GM23338 (cell line): ENCODE measurements around the gene GLYATL3. TPM values are rescaled to one million over a fixed set of nuclear protein-coding genes. Genes with fewer than 3 reads are reported as not detected.

Experiments
- ATAC-seq: fragments of 200-7000 bp; cut with Tn5 transposase; 3 replicates; pipeline ENCODE4 v1.9.1; 2020
- DNase-seq: peaks from one replicate; pipeline ENCODE4 v3.0.0-alpha.2; 2015; ENCODE audit warnings: low spot score
- H2AFZ ChIP-seq: fragments of 200-600 bp; sonication (generic); 2 replicates; pipeline ENCODE4 v1.8.0; 2016; ENCODE audit warnings: antibody characterized with exemption, mild to moderate bottlenecking, moderate library complexity
- H3F3A ChIP-seq: fragments of 200-600 bp; sonication (generic); replicated peaks from 2 replicates; pipeline ENCODE4 v1.8.0; 2017; ENCODE audit warnings: antibody characterized with exemption, mixed run types, low read depth
- H3K27ac ChIP-seq: fragments of 200-600 bp; sonication (generic); 2 replicates; pipeline ENCODE4 v1.6.1; 2016; ENCODE audit warnings: low read depth
- H3K27me3 ChIP-seq: fragments of 200-600 bp; sonication (generic); 2 replicates; pipeline ENCODE4 v1.8.0; 2016; ENCODE audit warnings: mild to moderate bottlenecking, mixed run types, moderate library complexity; ENCODE audit not compliant: insufficient read depth
- H3K36me3 ChIP-seq: fragments of 200-600 bp; sonication (generic); 2 replicates; pipeline ENCODE4 v1.8.0; 2016; ENCODE audit warnings: mild to moderate bottlenecking; ENCODE audit not compliant: insufficient read depth
- H3K4me1 ChIP-seq: fragments of 200-600 bp; sonication (generic); 2 replicates; pipeline ENCODE4 v1.8.0; 2016; ENCODE audit warnings: mild to moderate bottlenecking, moderate library complexity; ENCODE audit not compliant: insufficient read depth
- H3K4me2 ChIP-seq: fragments of 200-600 bp; sonication (generic); 2 replicates; pipeline ENCODE4 v1.7.1; 2017; ENCODE audit warnings: mixed run types
- H3K4me3 ChIP-seq: fragments of 200-600 bp; sonication (generic); 2 replicates; pipeline ENCODE4 v1.6.1; 2016; ENCODE audit warnings: mixed run types
- H3K79me2 ChIP-seq: fragments of 200-600 bp; sonication (generic); replicated peaks from 2 replicates; pipeline ENCODE4 v1.8.0; 2017; ENCODE audit warnings: mild to moderate bottlenecking; ENCODE audit not compliant: insufficient read depth
- H3K9me2 ChIP-seq: fragments of 200-600 bp; sonication (generic); 2 replicates; pipeline ENCODE4 v1.8.0; 2017; ENCODE audit not compliant: insufficient read depth
- H4K20me1 ChIP-seq: fragments of 200-600 bp; sonication (generic); replicated peaks from 2 replicates; pipeline ENCODE4 v1.8.0; 2017; ENCODE audit warnings: mild to moderate bottlenecking; ENCODE audit not compliant: insufficient read depth
- H3K27ac Mint-ChIP-seq: 2 replicates; pipeline ENCODE4 v1.8.0; 2020; ENCODE audit warnings: inconsistent platforms, mild to moderate bottlenecking, moderate library complexity, mixed read lengths
- H3K27me3 Mint-ChIP-seq: 3 replicates; pipeline ENCODE4 v1.8.0; 2022; ENCODE audit warnings: low read depth, mild to moderate bottlenecking, moderate library complexity, mixed read lengths, inconsistent platforms; ENCODE audit not compliant: insufficient read depth, poor library complexity
- H3K36me3 Mint-ChIP-seq: 3 replicates; pipeline ENCODE4 v1.8.0; 2021; ENCODE audit warnings: low read depth, mild to moderate bottlenecking, inconsistent platforms, moderate library complexity, mixed read lengths
- H3K4me1 Mint-ChIP-seq: 3 replicates; pipeline ENCODE4 v1.8.0; 2020; ENCODE audit warnings: mild to moderate bottlenecking, inconsistent platforms, mixed read lengths
- H3K4me3 Mint-ChIP-seq: 3 replicates; pipeline ENCODE4 v1.8.0; 2021; ENCODE audit warnings: moderate library complexity, mild to moderate bottlenecking, inconsistent platforms, mixed read lengths
- H3K9me3 Mint-ChIP-seq: 3 replicates; pipeline ENCODE4 v1.8.0; 2020; ENCODE audit warnings: moderate library complexity, mild to moderate bottlenecking, inconsistent platforms, mixed read lengths
- CREB1 ChIP-seq: fragments of 250-450 bp; sonication (Bioruptor Pico); IDR thresholded peaks from 2 replicates; pipeline ENCODE4 v1.5.0; 2020; ENCODE audit warnings: low read depth, mild to moderate bottlenecking, moderate library complexity
- NANOG ChIP-seq: IDR thresholded peaks from 2 replicates; pipeline ENCODE4 v1.6.1; 2016; ENCODE audit warnings: antibody characterized with exemption, borderline replicate concordance
- POLR2AphosphoS5 ChIP-seq: IDR thresholded peaks from 2 replicates; pipeline ENCODE4 v1.6.1; 2016; ENCODE audit warnings: antibody characterized with exemption, low read depth
- STAT1 ChIP-seq: IDR thresholded peaks from one replicate; pipeline ENCODE4 v1.6.1; 2016; ENCODE audit warnings: antibody characterized with exemption; ENCODE audit not compliant: unreplicated experiment
- ZNF114 ChIP-seq: fragments of 250-450 bp; sonication (Bioruptor Pico); IDR thresholded peaks from 2 replicates; pipeline ENCODE4 v1.5.0; 2020; ENCODE audit warnings: mild to moderate bottlenecking, moderate library complexity
- ZNF331 ChIP-seq: fragments of 250-450 bp; sonication (Bioruptor Pico); IDR thresholded peaks from 2 replicates; pipeline ENCODE4 v1.5.0; 2020; ENCODE audit warnings: low read depth, mild to moderate bottlenecking, moderate library complexity
- polyA plus RNA-seq: library from polyadenylated mRNA; unstranded; fragments of >200 nt; fragmentation: Nextera tagmentation; extraction: Ambion mirVana; gene quantifications from 2 replicates; pipeline ENCODE4 v1.2.1, GENCODE V29; 2016
- total RNA-seq: library from RNA; depleted of rRNA; stranded (reverse); fragments of >200 nt; shearing (Covaris generic); gene quantifications from 2 replicates; pipeline ENCODE4 v1.2.3, GENCODE V29; 2014
- TF ChIP-seq, protein P1 (sequence below): IDR thresholded peaks from 2 replicates; pipeline ENCODE4 v1.6.1; 2016; ENCODE audit warnings: antibody characterized with exemption
- TF ChIP-seq, protein P2 (sequence below): fragments of 250-450 bp; sonication (Bioruptor Pico); IDR thresholded peaks from 2 replicates; pipeline ENCODE4 v1.5.0; 2020; ENCODE audit warnings: mild to moderate bottlenecking, moderate library complexity
- TF ChIP-seq, protein P3 (sequence below): IDR thresholded peaks from one replicate; pipeline ENCODE4 v1.6.1; 2018; ENCODE audit warnings: antibody characterized with exemption; ENCODE audit not compliant: unreplicated experiment

The GLYATL3 gene
- total and polyA plus RNA-seq, 2 experiments from 2014 or later = not detected

DNA sequence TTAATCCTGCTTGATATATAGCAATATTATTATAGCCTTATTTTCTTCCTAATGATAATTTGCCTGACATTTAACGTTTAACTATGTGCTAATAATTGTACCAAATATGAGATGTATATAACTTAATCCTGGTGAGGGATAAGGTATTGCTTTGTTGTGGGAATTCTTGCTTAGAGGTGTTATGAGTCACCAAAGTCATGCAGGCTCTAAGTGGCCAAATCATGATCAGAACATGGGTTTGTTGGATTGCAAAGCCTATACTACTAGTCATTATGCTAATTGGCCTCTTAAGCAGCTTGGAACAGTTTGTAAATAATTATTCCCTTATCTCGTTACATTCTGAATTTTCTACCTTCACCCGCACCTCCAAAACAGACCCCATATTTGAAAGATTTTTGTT is 28.8 kb downstream of the GLYATL3 start:
- no peak for ATAC-seq
- H3K4me1 ChIP-seq = peaks cover 6% of the 10 kb centered on the region

DNA sequence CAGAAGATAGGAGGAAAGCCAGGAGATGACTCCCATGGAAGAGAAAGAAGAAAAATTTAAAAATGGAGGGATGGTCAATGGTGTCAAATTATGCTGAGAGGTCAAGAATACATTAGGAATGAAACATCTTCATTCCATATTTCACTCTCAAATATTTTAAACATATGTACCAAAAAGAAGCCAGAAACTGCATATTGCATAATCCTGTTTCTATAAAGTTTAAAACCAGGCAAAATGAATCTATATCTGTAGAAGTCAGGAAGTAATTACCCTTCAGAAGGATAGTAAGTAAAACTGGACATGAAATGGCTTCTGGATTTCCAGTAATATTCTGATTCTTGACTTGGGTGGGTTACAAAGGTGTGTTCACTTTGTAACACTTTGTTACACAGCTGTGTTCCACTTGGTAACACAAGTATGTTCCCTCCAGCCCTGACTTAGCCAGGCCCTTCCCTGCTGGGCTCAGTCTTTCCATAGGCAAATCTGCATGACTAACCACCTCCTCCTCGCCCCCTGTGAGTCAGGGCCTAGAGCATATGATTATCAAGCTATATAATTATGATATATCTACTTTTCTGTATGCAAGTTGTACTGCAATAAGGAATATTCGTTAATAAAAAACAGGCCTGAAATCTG is 30.5 kb downstream of the GLYATL3 start:
- Histone ChIP-seq H3K36me3 (no peaks in the 10 kb centered on the region), H4K20me1 (no peaks in the 10 kb centered on the region), H3F3A (no peaks in the 10 kb centered on the region), H3K4me2 (no peak overlapping the region), H3K4me1 (peaks cover 6% of the 10 kb centered on the region), H3K27me3 (no peaks in the 10 kb centered on the region), H2AFZ (no peak overlapping the region), H3K4me3 (no peak overlapping the region), H3K27ac (no peak overlapping the region), H3K79me2 (no peaks in the 10 kb centered on the region), H3K9me2 (no peaks in the 10 kb centered on the region)
- no peak overlapping the region for H3K4me3 Mint-ChIP-seq
- H3K27ac Mint-ChIP-seq = no peak overlapping the region
- H3K9me3 Mint-ChIP-seq = no peaks in the 10 kb centered on the region
- H3K4me1 Mint-ChIP-seq = peaks cover 8% of the 10 kb centered on the region
- no peak for DNase-seq
- ATAC-seq = no peak
- H3K36me3 Mint-ChIP-seq = no peaks in the 10 kb centered on the region
- peaks cover 3% of the 10 kb centered on the region for H3K27me3 Mint-ChIP-seq
- TF ChIP-seq, protein P1, sequence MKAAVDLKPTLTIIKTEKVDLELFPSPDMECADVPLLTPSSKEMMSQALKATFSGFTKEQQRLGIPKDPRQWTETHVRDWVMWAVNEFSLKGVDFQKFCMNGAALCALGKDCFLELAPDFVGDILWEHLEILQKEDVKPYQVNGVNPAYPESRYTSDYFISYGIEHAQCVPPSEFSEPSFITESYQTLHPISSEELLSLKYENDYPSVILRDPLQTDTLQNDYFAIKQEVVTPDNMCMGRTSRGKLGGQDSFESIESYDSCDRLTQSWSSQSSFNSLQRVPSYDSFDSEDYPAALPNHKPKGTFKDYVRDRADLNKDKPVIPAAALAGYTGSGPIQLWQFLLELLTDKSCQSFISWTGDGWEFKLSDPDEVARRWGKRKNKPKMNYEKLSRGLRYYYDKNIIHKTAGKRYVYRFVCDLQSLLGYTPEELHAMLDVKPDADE = no peak
- TF ChIP-seq CREB1 = no peak
- TF ChIP-seq, protein P2, sequence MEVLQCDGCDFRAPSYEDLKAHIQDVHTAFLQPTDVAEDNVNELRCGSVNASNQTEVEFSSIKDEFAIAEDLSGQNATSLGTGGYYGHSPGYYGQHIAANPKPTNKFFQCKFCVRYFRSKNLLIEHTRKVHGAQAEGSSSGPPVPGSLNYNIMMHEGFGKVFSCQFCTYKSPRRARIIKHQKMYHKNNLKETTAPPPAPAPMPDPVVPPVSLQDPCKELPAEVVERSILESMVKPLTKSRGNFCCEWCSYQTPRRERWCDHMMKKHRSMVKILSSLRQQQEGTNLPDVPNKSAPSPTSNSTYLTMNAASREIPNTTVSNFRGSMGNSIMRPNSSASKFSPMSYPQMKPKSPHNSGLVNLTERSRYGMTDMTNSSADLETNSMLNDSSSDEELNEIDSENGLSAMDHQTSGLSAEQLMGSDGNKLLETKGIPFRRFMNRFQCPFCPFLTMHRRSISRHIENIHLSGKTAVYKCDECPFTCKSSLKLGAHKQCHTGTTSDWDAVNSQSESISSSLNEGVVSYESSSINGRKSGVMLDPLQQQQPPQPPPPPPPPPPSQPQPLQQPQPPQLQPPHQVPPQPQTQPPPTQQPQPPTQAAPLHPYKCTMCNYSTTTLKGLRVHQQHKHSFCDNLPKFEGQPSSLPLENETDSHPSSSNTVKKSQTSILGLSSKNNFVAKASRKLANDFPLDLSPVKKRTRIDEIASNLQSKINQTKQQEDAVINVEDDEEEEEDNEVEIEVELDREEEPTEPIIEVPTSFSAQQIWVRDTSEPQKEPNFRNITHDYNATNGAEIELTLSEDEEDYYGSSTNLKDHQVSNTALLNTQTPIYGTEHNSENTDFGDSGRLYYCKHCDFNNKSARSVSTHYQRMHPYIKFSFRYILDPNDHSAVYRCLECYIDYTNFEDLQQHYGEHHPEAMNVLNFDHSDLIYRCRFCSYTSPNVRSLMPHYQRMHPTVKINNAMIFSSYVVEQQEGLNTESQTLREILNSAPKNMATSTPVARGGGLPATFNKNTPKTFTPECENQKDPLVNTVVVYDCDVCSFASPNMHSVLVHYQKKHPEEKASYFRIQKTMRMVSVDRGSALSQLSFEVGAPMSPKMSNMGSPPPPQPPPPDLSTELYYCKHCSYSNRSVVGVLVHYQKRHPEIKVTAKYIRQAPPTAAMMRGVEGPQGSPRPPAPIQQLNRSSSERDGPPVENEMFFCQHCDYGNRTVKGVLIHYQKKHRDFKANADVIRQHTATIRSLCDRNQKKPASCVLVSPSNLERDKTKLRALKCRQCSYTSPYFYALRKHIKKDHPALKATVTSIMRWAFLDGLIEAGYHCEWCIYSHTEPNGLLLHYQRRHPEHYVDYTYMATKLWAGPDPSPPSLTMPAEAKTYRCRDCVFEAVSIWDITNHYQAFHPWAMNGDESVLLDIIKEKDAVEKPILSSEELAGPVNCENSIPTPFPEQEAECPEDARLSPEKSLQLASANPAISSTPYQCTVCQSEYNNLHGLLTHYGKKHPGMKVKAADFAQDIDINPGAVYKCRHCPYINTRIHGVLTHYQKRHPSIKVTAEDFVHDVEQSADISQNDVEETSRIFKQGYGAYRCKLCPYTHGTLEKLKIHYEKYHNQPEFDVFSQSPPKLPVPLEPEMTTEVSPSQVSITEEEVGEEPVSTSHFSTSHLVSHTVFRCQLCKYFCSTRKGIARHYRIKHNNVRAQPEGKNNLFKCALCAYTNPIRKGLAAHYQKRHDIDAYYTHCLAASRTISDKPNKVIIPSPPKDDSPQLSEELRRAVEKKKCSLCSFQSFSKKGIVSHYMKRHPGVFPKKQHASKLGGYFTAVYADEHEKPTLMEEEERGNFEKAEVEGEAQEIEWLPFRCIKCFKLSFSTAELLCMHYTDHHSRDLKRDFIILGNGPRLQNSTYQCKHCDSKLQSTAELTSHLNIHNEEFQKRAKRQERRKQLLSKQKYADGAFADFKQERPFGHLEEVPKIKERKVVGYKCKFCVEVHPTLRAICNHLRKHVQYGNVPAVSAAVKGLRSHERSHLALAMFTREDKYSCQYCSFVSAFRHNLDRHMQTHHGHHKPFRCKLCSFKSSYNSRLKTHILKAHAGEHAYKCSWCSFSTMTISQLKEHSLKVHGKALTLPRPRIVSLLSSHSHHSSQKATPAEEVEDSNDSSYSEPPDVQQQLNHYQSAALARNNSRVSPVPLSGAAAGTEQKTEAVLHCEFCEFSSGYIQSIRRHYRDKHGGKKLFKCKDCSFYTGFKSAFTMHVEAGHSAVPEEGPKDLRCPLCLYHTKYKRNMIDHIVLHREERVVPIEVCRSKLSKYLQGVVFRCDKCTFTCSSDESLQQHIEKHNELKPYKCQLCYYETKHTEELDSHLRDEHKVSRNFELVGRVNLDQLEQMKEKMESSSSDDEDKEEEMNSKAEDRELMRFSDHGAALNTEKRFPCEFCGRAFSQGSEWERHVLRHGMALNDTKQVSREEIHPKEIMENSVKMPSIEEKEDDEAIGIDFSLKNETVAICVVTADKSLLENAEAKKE (CRISPR knock-in tag) = no peak
- no peak for TF ChIP-seq ZNF331 (CRISPR knock-in tag)
- TF ChIP-seq STAT1 = no peak
- TF ChIP-seq, protein P3, sequence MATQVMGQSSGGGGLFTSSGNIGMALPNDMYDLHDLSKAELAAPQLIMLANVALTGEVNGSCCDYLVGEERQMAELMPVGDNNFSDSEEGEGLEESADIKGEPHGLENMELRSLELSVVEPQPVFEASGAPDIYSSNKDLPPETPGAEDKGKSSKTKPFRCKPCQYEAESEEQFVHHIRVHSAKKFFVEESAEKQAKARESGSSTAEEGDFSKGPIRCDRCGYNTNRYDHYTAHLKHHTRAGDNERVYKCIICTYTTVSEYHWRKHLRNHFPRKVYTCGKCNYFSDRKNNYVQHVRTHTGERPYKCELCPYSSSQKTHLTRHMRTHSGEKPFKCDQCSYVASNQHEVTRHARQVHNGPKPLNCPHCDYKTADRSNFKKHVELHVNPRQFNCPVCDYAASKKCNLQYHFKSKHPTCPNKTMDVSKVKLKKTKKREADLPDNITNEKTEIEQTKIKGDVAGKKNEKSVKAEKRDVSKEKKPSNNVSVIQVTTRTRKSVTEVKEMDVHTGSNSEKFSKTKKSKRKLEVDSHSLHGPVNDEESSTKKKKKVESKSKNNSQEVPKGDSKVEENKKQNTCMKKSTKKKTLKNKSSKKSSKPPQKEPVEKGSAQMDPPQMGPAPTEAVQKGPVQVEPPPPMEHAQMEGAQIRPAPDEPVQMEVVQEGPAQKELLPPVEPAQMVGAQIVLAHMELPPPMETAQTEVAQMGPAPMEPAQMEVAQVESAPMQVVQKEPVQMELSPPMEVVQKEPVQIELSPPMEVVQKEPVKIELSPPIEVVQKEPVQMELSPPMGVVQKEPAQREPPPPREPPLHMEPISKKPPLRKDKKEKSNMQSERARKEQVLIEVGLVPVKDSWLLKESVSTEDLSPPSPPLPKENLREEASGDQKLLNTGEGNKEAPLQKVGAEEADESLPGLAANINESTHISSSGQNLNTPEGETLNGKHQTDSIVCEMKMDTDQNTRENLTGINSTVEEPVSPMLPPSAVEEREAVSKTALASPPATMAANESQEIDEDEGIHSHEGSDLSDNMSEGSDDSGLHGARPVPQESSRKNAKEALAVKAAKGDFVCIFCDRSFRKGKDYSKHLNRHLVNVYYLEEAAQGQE = no peak
- no peak for TF ChIP-seq ZNF114 (CRISPR knock-in tag)

More for the DNA sequence above, 28.8 kb downstream of the GLYATL3 start:
- no peak overlapping the region for H3K4me3 ChIP-seq
- Mint-ChIP-seq H3K9me3 (no peaks in the 10 kb centered on the region), H3K27me3 (peaks cover 3% of the 10 kb centered on the region), H3K27ac (no peak overlapping the region), H3K4me1 (peaks cover 8% of the 10 kb centered on the region), H3K4me3 (no peak overlapping the region), H3K36me3 (no peaks in the 10 kb centered on the region)
- no peaks in the 10 kb centered on the region for H4K20me1 ChIP-seq
- DNase-seq = no peak
- H2AFZ ChIP-seq = no peak overlapping the region; the same call in 1 of the 2 replicates
- no peak overlapping the region for H3K4me2 ChIP-seq
- H3K27me3 ChIP-seq = no peaks in the 10 kb centered on the region
- no peak overlapping the region for H3K27ac ChIP-seq
- no peaks in the 10 kb centered on the region for H3F3A ChIP-seq
- H3K36me3 ChIP-seq = no peaks in the 10 kb centered on the region
- TF ChIP-seq NANOG (no peak), STAT1 (no peak), POLR2AphosphoS5 (no peak), ZNF331 (CRISPR knock-in tag) (no peak)
- TF ChIP-seq, protein P1 = no peak
- no peaks in the 10 kb centered on the region for H3K9me2 ChIP-seq
- no peaks in the 10 kb centered on the region for H3K79me2 ChIP-seq
